Activated CD8-positive, alpha-beta T cell treated with anti-CD3 and anti-CD28 coated beads for 36 hours (primary cell): Measurements from ENCODE around the gene SKIC2. TPM values are rescaled to one million over a fixed set of nuclear protein-coding genes. Genes with fewer than 3 reads are reported as not detected.

Source experiments
- ATAC-seq: fragments of 200-7000 bp; cut with Tn5 transposase; one replicate; pipeline ENCODE4 v1.10.0; 2021; ENCODE audit warnings: mild to moderate bottlenecking, moderate library complexity
- CTCF ChIA-PET: fragments of 350-600 bp; sonication (Branson Sonifier 250); formaldehyde crosslinking; loops from one replicate; lab custom pipeline; 2021; ENCODE audit warnings: antibody characterized with exemption; lab: Charles Lee
- POLR2A ChIA-PET: fragments of 350-600 bp; sonication (Branson Sonifier 250); formaldehyde crosslinking; loops from one replicate; lab custom pipeline; 2021; ENCODE audit warnings: antibody characterized with exemption; lab: Charles Lee
- DNase-seq: peaks from one replicate; pipeline ENCODE4 v3.0.0-alpha.2; 2020
- H3K27ac Mint-ChIP-seq: one replicate; pipeline ENCODE4 v1.8.0; 2021; ENCODE audit warnings: mild to moderate bottlenecking, mixed read lengths
- H3K27me3 Mint-ChIP-seq: one replicate; pipeline ENCODE4 v1.8.0; 2021; ENCODE audit warnings: mixed read lengths
- H3K36me3 Mint-ChIP-seq: one replicate; pipeline ENCODE4 v1.8.0; 2021; ENCODE audit warnings: low read depth, mixed read lengths
- H3K4me1 Mint-ChIP-seq: one replicate; pipeline ENCODE4 v1.8.0; 2021; ENCODE audit warnings: low read depth, mixed read lengths
- H3K4me3 Mint-ChIP-seq: one replicate; pipeline ENCODE4 v1.8.0; 2021; ENCODE audit warnings: mild to moderate bottlenecking, moderate library complexity, mixed read lengths
- H3K9me3 Mint-ChIP-seq: one replicate; pipeline ENCODE4 v1.8.0; 2021; ENCODE audit warnings: mixed read lengths
- CTCF ChIP-seq: fragments of 200-600 bp; IDR thresholded peaks from one replicate; pipeline ENCODE4 v1.8.0; 2022; ENCODE audit warnings: antibody characterized with exemption, mild to moderate bottlenecking
- intact Hi-C: fragments of 100-400 bp; cut with micrococcal nuclease; formaldehyde crosslinking; loops from one replicate; pipeline ENCODE4 v1.10.0; 2022
- total RNA-seq, 2 experiments: library from RNA; stranded (reverse); gene quantifications; one replicate each; pipeline ENCODE4 v1.2.3, GENCODE V29; 2021

Gene SKIC2
- total RNA-seq, 2 experiments from 2014 or later = 76.5 to 77.3 TPM

- CTCF ChIA-PET = interaction anchor here (1.1 to 1.2 kb wide), 2 partner anchors 20 to 34 kb away, joined by 3 to 5 read pairs; no protein-coding TSS in a partner anchor
- intact Hi-C loops = no loop called here
- no peak for ATAC-seq
- POLR2A ChIA-PET = interaction anchor here (0.6 to 1.2 kb wide), 2 partner anchors 10 to 141 kb away, joined by 3 read pairs; partner anchors contain the start of gene VWA7
- no peak for TF ChIP-seq CTCF
- no peaks in the 10 kb centered on the region for H3K36me3 Mint-ChIP-seq
- no peaks in the 10 kb centered on the region for H3K4me1 Mint-ChIP-seq
- peaks cover 4% of the 10 kb centered on the region for H3K27me3 Mint-ChIP-seq
- no peak overlapping the region for H3K27ac Mint-ChIP-seq
- DNase-seq = no peak
- H3K9me3 Mint-ChIP-seq = no peaks in the 10 kb centered on the region
- H3K4me3 Mint-ChIP-seq = no peak overlapping the region
Observed at GRCh38 chr6:31918069-31918720, 40.8 kb upstream of the SKIC2 start.

- Mint-ChIP-seq H3K27me3 (peaks cover 4% of the 10 kb centered on the region), H3K27ac (no peak overlapping the region), H3K9me3 (no peaks in the 10 kb centered on the region), H3K36me3 (no peaks in the 10 kb centered on the region), H3K4me1 (no peaks in the 10 kb centered on the region), H3K4me3 (no peak overlapping the region)
- ChIA-PET CTCF (interaction anchor here (2.7 kb wide), 1 partner anchor 32 kb away, joined by 10 read pairs; no protein-coding TSS in a partner anchor), POLR2A (interaction anchor here (0.6 kb wide), 1 partner anchor 226 kb away, joined by 3 read pairs; no protein-coding TSS in a partner anchor)
- no peak for TF ChIP-seq CTCF
- ATAC-seq = no peak
- DNase-seq = no peak
- intact Hi-C loops = no loop called here
Observed at GRCh38 chr6:31919624-31920303, 39.2 kb upstream of the SKIC2 start.

GRCh38 chr6:31920811-31921210 lies 38.2 kb upstream of the SKIC2 start:
- intact Hi-C loops = no loop called here
- Mint-ChIP-seq H3K27ac (no peak overlapping the region), H3K27me3 (peaks cover 3% of the 10 kb centered on the region), H3K4me3 (no peak overlapping the region), H3K4me1 (no peaks in the 10 kb centered on the region), H3K36me3 (no peaks in the 10 kb centered on the region), H3K9me3 (no peaks in the 10 kb centered on the region)
- DNase-seq = no peak
- ATAC-seq = no peak
- CTCF ChIA-PET = interaction anchor here (0.9 to 2.7 kb wide), 2 partner anchors 31 to 32 kb away, joined by 3 to 10 read pairs; no protein-coding TSS in a partner anchor
- POLR2A ChIA-PET = interaction anchor here (1.2 kb wide), 1 partner anchor 161 kb away, joined by 3 read pairs; no protein-coding TSS in a partner anchor
- TF ChIP-seq CTCF = no peak

GRCh38 chr6:31922942-31923341 lies 36.0 kb upstream of the SKIC2 start:
- ChIA-PET CTCF (interaction anchor here (0.6 to 2.6 kb wide), 9 partner anchors 12 to 1176 kb away, joined by 3 to 13 read pairs (median 4); partner anchors contain the start of gene NEU1), POLR2A (interaction anchor here (0.6 kb wide), 1 partner anchor 10 kb away, joined by 4 read pairs; no protein-coding TSS in a partner anchor)
- ATAC-seq = peak; percentile 58
- H3K36me3 Mint-ChIP-seq = no peaks in the 10 kb centered on the region
- intact Hi-C loops = no loop called here
- no peak overlapping the region for H3K4me3 Mint-ChIP-seq
- no peak overlapping the region for H3K27ac Mint-ChIP-seq
- peak; percentile 8 for TF ChIP-seq CTCF
- H3K9me3 Mint-ChIP-seq = no peaks in the 10 kb centered on the region
- peak; percentile 65 for DNase-seq
- no peaks in the 10 kb centered on the region for H3K27me3 Mint-ChIP-seq
- H3K4me1 Mint-ChIP-seq = no peaks in the 10 kb centered on the region
